H1 (cell line): ENCODE results near the gene CELF5.

ENCODE experiments used
- BCL11A ChIP-seq, 2 experiments: IDR thresholded peaks; one replicate each; pipeline ENCODE4 v1.6.1; 2011; ENCODE audit warnings: low read depth in 2 of 2, low read length in 2 of 2, mild to moderate bottlenecking in 2 of 2
- BRCA1 ChIP-seq: IDR thresholded peaks from 2 replicates; pipeline ENCODE4 v1.6.1; 2012; ENCODE audit warnings: low read depth, low read length, improper control_type of control experiment
- CREB1 ChIP-seq: IDR thresholded peaks from 2 replicates; pipeline ENCODE4 v1.6.1; 2012; ENCODE audit warnings: inconsistent platforms
- CTCF ChIP-seq, 3 experiments: IDR thresholded peaks; 1 replicate in 2 of 3; 2 replicates in 1 of 3; pipeline versions ENCODE4 v1.5.1 to v1.6.1; 2011; ENCODE audit warnings: low read length in 3 of 3, mild to moderate bottlenecking in 3 of 3, inconsistent platforms in 2 of 3, low read depth in 1 of 3, moderate library complexity in 1 of 3; ENCODE audit not compliant: insufficient read depth in 1 of 3; ENCODE audit errors: control extremely low read depth in 1 of 3
- EGR1 ChIP-seq: IDR thresholded peaks from 2 replicates; pipeline ENCODE4 v1.6.1; 2011; ENCODE audit warnings: low read depth, low read length, borderline replicate concordance
- EZH2 ChIP-seq: fragments of 200-600 bp; sonication (generic); IDR thresholded peaks from 2 replicates; pipeline ENCODE4 v1.7.1; 2012; ENCODE audit warnings: low read depth, mild to moderate bottlenecking, moderate library complexity, low read length, inconsistent platforms; ENCODE audit not compliant: severe bottlenecking
- FOSL1 ChIP-seq: IDR thresholded peaks from 2 replicates; pipeline ENCODE4 v1.6.1; 2011; ENCODE audit warnings: mild to moderate bottlenecking, low read depth, low read length, moderate library complexity; ENCODE audit not compliant: insufficient read depth
- POLR2A ChIP-seq, 2 experiments: IDR thresholded peaks; 1 replicate in 1 of 2; 2 replicates in 1 of 2; pipeline ENCODE4 v1.6.1; 2011; ENCODE audit warnings: low read depth in 2 of 2, low read length in 2 of 2, mild to moderate bottlenecking in 2 of 2; ENCODE audit errors: control extremely low read depth in 1 of 2
- POLR2AphosphoS5 ChIP-seq: IDR thresholded peaks from 2 replicates; pipeline ENCODE4 v1.6.1; 2011; ENCODE audit warnings: low read depth, low read length
- POU5F1 ChIP-seq: IDR thresholded peaks from 2 replicates; pipeline ENCODE4 v1.6.1; 2011; ENCODE audit warnings: low read depth, mild to moderate bottlenecking, low read length, moderate library complexity
- USF2 ChIP-seq: IDR thresholded peaks from 2 replicates; pipeline ENCODE4 v1.6.1; 2011; ENCODE audit warnings: low read length, improper control_type of control experiment
- TF ChIP-seq, protein P1 (sequence below): IDR thresholded peaks from 2 replicates; pipeline ENCODE4 v1.6.1; 2012; ENCODE audit warnings: inconsistent platforms

GRCh38 chr19:3283886-3284657, 59.6 kb downstream of the CELF5 start:
- no peak for TF ChIP-seq POU5F1
- no peak for TF ChIP-seq CTCF (IDR thresholded peaks at IDR 0.05; ENCODE audit: control extremely low read depth in 1 of 3, insufficient read depth in 1 of 3, low read depth in 1 of 3, low read length in 3 of 3)
- no peak for TF ChIP-seq USF2
- no peak for TF ChIP-seq FOSL1
- TF ChIP-seq BRCA1: no peak
- TF ChIP-seq, protein P1, sequence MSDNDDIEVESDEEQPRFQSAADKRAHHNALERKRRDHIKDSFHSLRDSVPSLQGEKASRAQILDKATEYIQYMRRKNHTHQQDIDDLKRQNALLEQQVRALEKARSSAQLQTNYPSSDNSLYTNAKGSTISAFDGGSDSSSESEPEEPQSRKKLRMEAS: no peak
- no peak for TF ChIP-seq CREB1
- no peak for TF ChIP-seq POLR2A (IDR thresholded peaks at IDR 0.05; ENCODE audit: control extremely low read depth in 1 of 2, low read depth in 2 of 2, low read length in 2 of 2)
- TF ChIP-seq EZH2: no peak
- TF ChIP-seq POLR2AphosphoS5: no peak
- TF ChIP-seq BCL11A (IDR thresholded peaks at IDR 0.05; ENCODE audit: low read depth in 2 of 2, low read length in 2 of 2): no peak
- TF ChIP-seq EGR1: no peak
